ENCODE results near the gene ZC3H15. TPM values are rescaled to one million over a fixed set of nuclear protein-coding genes. Genes with fewer than 3 reads are reported as not detected.

ZC3H15 gene
- total and polyA plus RNA-seq, 7 experiments from 2014 or later: 53.4 to 87.4 (median 66.8) TPM

DNA sequence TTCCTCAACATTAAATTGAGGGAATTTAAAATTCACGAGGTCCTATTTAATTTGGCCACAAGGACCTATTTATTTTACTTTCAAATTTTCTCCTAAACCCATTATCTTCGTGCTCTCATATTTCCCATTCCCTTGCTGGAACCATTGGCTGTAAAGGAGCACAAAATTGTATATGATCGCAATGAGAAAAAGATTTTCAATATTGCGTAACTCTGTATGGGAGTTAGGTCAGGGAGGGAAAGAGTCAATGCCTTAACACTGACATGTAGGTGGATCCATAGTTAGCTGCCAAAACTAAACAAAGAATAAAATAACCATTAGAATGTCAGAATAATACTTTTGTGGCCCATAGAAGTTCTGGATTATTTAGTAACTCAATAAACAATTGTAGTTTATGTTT is 40.6 kb upstream of the ZC3H15 start:
- POLR2A ChIA-PET: no interaction called here
- no peaks in the 10 kb centered on the region for H3K4me1 ChIP-seq (ENCODE audit: control insufficient read depth in 2 of 2, insufficient read depth in 2 of 2, low read length in 2 of 2)
- Mint-ChIP-seq H3K4me1 (no peaks in the 10 kb centered on the region), H3K27me3 (no peaks in the 10 kb centered on the region), H3K36me3 (peaks cover 0 to 11% (median 7%) of the 10 kb centered on the region in 5 donors), H3K4me3 (no peak overlapping the region), H3K9me3 (peaks cover 0 to 4% (median 0%) of the 10 kb centered on the region in 11 donors), H3K27ac (no peak overlapping the region)
- H3K27me3 ChIP-seq (ENCODE audit: control insufficient read depth in 2 of 2, insufficient read depth in 2 of 2, low read length in 2 of 2): no peaks in the 10 kb centered on the region
- no peaks in the 10 kb centered on the region for H3K36me3 ChIP-seq (ENCODE audit: control insufficient read depth in 2 of 3, insufficient read depth in 3 of 3, low read length in 3 of 3)
- H3K4me3 ChIP-seq (ENCODE audit: low read length): no peak overlapping the region
- ATAC-seq: no peak
- no peak overlapping the region for H3K27ac ChIP-seq (ENCODE audit: low read depth, low read length)
- H3K9me3 ChIP-seq (ENCODE audit: control insufficient read depth in 2 of 3, low read length in 3 of 3): no peaks in the 10 kb centered on the region
- CTCF ChIA-PET: no interaction called here
- intact Hi-C loops (cut with micrococcal nuclease): no loop called here
- no peak for DNase-seq

DNA sequence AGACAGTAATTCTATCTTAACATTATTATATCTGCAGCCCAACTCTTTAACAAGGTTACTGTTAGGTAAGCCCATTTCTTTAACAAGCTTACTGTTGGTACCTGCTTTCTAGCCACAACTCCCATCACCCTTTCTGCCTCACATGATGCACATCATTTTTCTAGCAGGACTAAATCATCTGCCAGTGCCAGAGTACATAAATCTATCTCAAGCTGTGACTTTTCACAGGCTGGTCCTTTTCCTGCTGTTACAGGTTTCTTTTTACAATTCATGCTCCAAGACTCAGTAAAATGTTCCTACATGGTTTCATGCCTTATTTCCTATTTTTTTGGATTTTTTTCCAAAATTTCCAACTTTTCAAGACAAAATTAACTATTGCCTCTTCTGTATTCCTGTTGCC is 30.4 kb upstream of the ZC3H15 start:
- H3K27me3 Mint-ChIP-seq: no peaks in the 10 kb centered on the region
- no peak overlapping the region for H3K27ac Mint-ChIP-seq
- H3K9me3 ChIP-seq (ENCODE audit: control insufficient read depth in 2 of 3, low read length in 3 of 3): no peaks in the 10 kb centered on the region
- H3K27me3 ChIP-seq (ENCODE audit: control insufficient read depth in 2 of 2, insufficient read depth in 2 of 2, low read length in 2 of 2): no peaks in the 10 kb centered on the region
- peaks cover 0 to 31% (median 8%) of the 10 kb centered on the region in 5 donors for H3K36me3 Mint-ChIP-seq
- H3K36me3 ChIP-seq (ENCODE audit: control insufficient read depth in 2 of 3, insufficient read depth in 3 of 3, low read length in 3 of 3): no peaks in the 10 kb centered on the region
- no peak for DNase-seq
- no peak overlapping the region for H3K27ac ChIP-seq (ENCODE audit: low read depth, low read length)
- H3K4me3 ChIP-seq (ENCODE audit: low read length): no peak overlapping the region
- ChIA-PET POLR2A (no interaction called here), CTCF (no interaction called here)
- no peak overlapping the region for H3K4me3 Mint-ChIP-seq
- no peaks in the 10 kb centered on the region for H3K4me1 Mint-ChIP-seq
- no peaks in the 10 kb centered on the region for H3K9me3 Mint-ChIP-seq
- H3K4me1 ChIP-seq (ENCODE audit: control insufficient read depth in 2 of 2, insufficient read depth in 2 of 2, low read length in 2 of 2): no peaks in the 10 kb centered on the region
- intact Hi-C loops (cut with micrococcal nuclease): loop anchor here in 1 of 2 donors (5.0 kb wide), 1 partner anchor 1163 kb away; no protein-coding TSS in a partner anchor
- no peak for ATAC-seq

DNA sequence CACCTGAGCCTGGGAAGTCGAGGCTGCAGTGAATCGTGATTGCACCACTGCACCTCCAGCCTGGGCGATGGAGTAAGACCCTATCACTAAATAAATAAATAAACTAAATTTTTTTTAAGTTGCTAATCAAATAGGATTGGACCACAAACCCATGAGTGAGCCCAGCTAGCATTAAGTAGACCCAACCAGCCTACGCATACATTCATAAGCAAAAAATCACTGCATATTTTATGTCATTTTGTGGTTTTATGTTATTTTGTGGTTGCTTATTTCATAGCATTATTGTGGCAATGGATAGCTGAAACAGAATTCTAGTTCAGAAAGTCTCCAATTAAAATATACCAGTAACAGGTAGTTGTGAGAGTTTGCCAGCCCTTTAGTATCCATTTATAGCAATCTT is 29.1 kb upstream of the ZC3H15 start:
- Mint-ChIP-seq H3K4me1 (no peaks in the 10 kb centered on the region), H3K9me3 (peaks cover 0 to 2% (median 0%) of the 10 kb centered on the region in 11 donors), H3K27me3 (no peaks in the 10 kb centered on the region), H3K36me3 (peaks cover 0 to 29% (median 8%) of the 10 kb centered on the region in 5 donors), H3K4me3 (no peak overlapping the region), H3K27ac (no peak overlapping the region)
- POLR2A ChIA-PET: no interaction called here
- Histone ChIP-seq H3K27ac (ENCODE audit: low read depth, low read length) (no peak overlapping the region), H3K27me3 (ENCODE audit: control insufficient read depth in 2 of 2, insufficient read depth in 2 of 2, low read length in 2 of 2) (no peaks in the 10 kb centered on the region), H3K9me3 (ENCODE audit: control insufficient read depth in 2 of 3, low read length in 3 of 3) (no peaks in the 10 kb centered on the region), H3K36me3 (ENCODE audit: control insufficient read depth in 2 of 3, insufficient read depth in 3 of 3, low read length in 3 of 3) (no peaks in the 10 kb centered on the region), H3K4me1 (ENCODE audit: control insufficient read depth in 2 of 2, insufficient read depth in 2 of 2, low read length in 2 of 2) (no peaks in the 10 kb centered on the region), H3K4me3 (ENCODE audit: low read length) (no peak overlapping the region)
- ATAC-seq (no peak), DNase-seq (no peak)
- CTCF ChIA-PET: no interaction called here
- intact Hi-C loops (cut with micrococcal nuclease): loop anchor here in 1 of 2 donors (5.0 kb wide), 1 partner anchor 1165 kb away; no protein-coding TSS in a partner anchor

DNA sequence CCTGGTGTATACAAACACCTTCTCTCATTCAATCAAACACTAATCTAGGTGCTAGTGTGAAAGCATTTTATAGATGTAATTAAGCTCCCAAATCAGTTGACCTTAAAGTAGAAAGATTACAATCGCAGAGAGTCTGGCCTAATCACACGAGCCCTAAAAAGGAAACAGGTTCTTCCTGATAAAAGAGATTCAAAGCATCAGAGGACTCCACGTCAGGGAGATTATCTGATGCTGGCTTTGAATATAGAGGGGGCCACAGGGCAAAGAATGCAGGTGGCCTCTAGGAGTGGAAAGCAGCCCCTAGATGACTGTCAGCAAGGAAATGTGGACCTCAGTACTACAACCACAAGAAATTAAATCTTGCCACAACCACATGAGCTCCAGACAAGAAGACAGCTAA is 28.2 kb upstream of the ZC3H15 start:
- Histone ChIP-seq H3K4me3 (ENCODE audit: low read length) (no peak overlapping the region), H3K9me3 (ENCODE audit: control insufficient read depth in 2 of 3, low read length in 3 of 3) (no peaks in the 10 kb centered on the region), H3K4me1 (ENCODE audit: control insufficient read depth in 2 of 2, insufficient read depth in 2 of 2, low read length in 2 of 2) (no peaks in the 10 kb centered on the region), H3K36me3 (ENCODE audit: control insufficient read depth in 2 of 3, insufficient read depth in 3 of 3, low read length in 3 of 3) (no peaks in the 10 kb centered on the region), H3K27ac (ENCODE audit: low read depth, low read length) (no peak overlapping the region), H3K27me3 (ENCODE audit: control insufficient read depth in 2 of 2, insufficient read depth in 2 of 2, low read length in 2 of 2) (no peaks in the 10 kb centered on the region)
- Mint-ChIP-seq H3K4me1 (no peaks in the 10 kb centered on the region), H3K36me3 (peaks cover 0 to 25% (median 8%) of the 10 kb centered on the region in 5 donors), H3K4me3 (no peak overlapping the region), H3K9me3 (peaks cover 0 to 2% (median 0%) of the 10 kb centered on the region in 11 donors), H3K27ac (no peak overlapping the region), H3K27me3 (no peaks in the 10 kb centered on the region)
- POLR2A ChIA-PET: interaction anchor here (0.6 kb wide), 1 partner anchor 158 kb away, joined by 3 read pairs; no protein-coding TSS in a partner anchor
- ATAC-seq (no peak), DNase-seq (no peak)
- intact Hi-C loops (cut with micrococcal nuclease): loop anchor here in 1 of 2 donors (5.0 kb wide), 1 partner anchor 1166 kb away; no protein-coding TSS in a partner anchor
- CTCF ChIA-PET: interaction anchor here (0.6 kb wide), 1 partner anchor 195 kb away, joined by 3 read pairs; no protein-coding TSS in a partner anchor

DNA sequence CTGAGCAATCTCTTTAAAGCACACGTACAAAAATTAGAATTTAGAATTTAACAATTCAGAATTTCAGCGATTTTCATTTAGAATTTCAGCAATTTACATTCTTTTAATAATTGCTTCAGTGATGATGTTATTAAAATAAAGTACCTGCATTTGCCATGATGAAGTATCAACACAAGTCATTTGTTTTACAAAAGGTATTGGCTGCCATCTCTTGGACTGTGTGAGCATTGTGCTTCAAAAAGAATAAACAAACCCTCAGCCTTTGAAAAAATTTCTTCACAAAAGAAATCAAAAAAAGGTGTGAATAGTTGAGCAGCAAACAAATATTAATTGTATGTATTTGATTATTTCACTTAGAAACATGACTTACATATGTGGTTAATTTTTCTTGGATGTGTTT is 27.1 kb upstream of the ZC3H15 start:
- no peak overlapping the region for H3K4me3 ChIP-seq (ENCODE audit: low read length)
- H3K27ac ChIP-seq (ENCODE audit: low read depth, low read length): no peak overlapping the region
- DNase-seq (peak in 2 of 9 donors; percentile 3 to 4), ATAC-seq (no peak)
- intact Hi-C loops (cut with micrococcal nuclease): loop anchor here in 1 of 2 donors (5.0 kb wide), 1 partner anchor 1167 kb away; no protein-coding TSS in a partner anchor
- H3K4me1 ChIP-seq (ENCODE audit: control insufficient read depth in 2 of 2, insufficient read depth in 2 of 2, low read length in 2 of 2): no peaks in the 10 kb centered on the region
- H3K4me3 Mint-ChIP-seq: no peak overlapping the region
- ChIA-PET CTCF (no interaction called here), POLR2A (no interaction called here)
- H3K4me1 Mint-ChIP-seq: no peaks in the 10 kb centered on the region
- no peak overlapping the region for H3K27ac Mint-ChIP-seq
- peaks cover 0 to 2% (median 0%) of the 10 kb centered on the region in 11 donors for H3K9me3 Mint-ChIP-seq
- no peaks in the 10 kb centered on the region for H3K36me3 ChIP-seq (ENCODE audit: control insufficient read depth in 2 of 3, insufficient read depth in 3 of 3, low read length in 3 of 3)
- H3K9me3 ChIP-seq (ENCODE audit: control insufficient read depth in 2 of 3, low read length in 3 of 3): no peaks in the 10 kb centered on the region
- H3K36me3 Mint-ChIP-seq: peaks cover 0 to 18% (median 8%) of the 10 kb centered on the region in 5 donors
- no peaks in the 10 kb centered on the region for H3K27me3 Mint-ChIP-seq
- no peaks in the 10 kb centered on the region for H3K27me3 ChIP-seq (ENCODE audit: control insufficient read depth in 2 of 2, insufficient read depth in 2 of 2, low read length in 2 of 2)

DNA sequence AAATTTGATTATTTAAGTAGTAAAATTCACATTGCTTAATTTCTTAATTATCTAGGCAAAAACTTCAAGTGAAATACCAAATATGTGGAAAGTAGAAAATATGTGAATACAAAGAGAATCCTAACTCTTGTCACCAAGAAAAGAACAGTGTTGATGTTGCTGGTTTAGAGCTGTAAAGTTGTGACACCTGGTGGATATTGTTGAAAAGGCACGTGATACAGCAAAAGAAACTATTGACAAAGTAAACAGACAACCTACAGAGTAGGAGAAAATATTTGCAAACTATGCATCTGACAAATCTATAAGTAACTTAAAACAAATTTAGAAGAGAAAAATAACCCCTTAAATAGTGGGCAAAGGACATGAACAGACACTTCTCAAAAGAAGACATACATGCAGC is 25.6 kb upstream of the ZC3H15 start:
- ChIA-PET CTCF (no interaction called here), POLR2A (no interaction called here)
- no peaks in the 10 kb centered on the region for H3K9me3 ChIP-seq (ENCODE audit: control insufficient read depth in 2 of 3, low read length in 3 of 3)
- Mint-ChIP-seq H3K9me3 (peaks cover 0 to 2% (median 0%) of the 10 kb centered on the region in 11 donors), H3K4me1 (peaks cover 0 to 2% (median 0%) of the 10 kb centered on the region in 7 donors), H3K4me3 (no peak overlapping the region), H3K27me3 (no peaks in the 10 kb centered on the region), H3K36me3 (peaks cover 0 to 14% (median 4%) of the 10 kb centered on the region in 5 donors), H3K27ac (no peak overlapping the region)
- H3K27ac ChIP-seq (ENCODE audit: low read depth, low read length): no peak overlapping the region
- no peaks in the 10 kb centered on the region for H3K4me1 ChIP-seq (ENCODE audit: control insufficient read depth in 2 of 2, insufficient read depth in 2 of 2, low read length in 2 of 2)
- DNase-seq: peak in 3 of 9 donors; percentile 5 to 16 (median 11)
- no peaks in the 10 kb centered on the region for H3K36me3 ChIP-seq (ENCODE audit: control insufficient read depth in 2 of 3, insufficient read depth in 3 of 3, low read length in 3 of 3)
- intact Hi-C loops (cut with micrococcal nuclease): no loop called here
- ATAC-seq: no peak
- no peak overlapping the region for H3K4me3 ChIP-seq (ENCODE audit: low read length)
- H3K27me3 ChIP-seq (ENCODE audit: control insufficient read depth in 2 of 2, insufficient read depth in 2 of 2, low read length in 2 of 2): no peaks in the 10 kb centered on the region

DNA sequence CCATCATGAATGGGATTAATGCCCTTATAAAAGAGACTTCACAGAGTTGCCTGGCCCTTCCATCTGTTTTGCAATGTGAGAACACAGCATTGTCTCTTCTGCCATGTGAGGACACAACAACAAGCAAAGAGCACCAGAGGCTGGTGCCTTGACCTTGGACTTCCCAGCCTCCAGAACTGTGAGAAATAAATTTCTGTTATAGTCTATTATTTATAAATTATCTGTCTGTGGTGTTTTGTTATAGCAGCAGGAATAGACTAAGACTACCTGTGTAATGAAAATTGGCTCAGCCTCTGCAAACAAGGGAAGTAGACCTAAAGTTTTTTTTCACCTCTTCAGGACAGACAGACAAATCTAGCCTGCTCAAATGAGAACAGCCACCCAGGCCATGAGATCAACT is 19.3 kb upstream of the ZC3H15 start:
- Mint-ChIP-seq H3K4me1 (peaks cover 0 to 6% (median 0%) of the 10 kb centered on the region in 7 donors), H3K4me3 (no peak overlapping the region)
- CTCF ChIA-PET: no interaction called here

More for the DNA sequence above, 19.3 kb upstream of the ZC3H15 start:
- peaks cover 0 to 10% (median 6%) of the 10 kb centered on the region in 11 donors for H3K9me3 Mint-ChIP-seq
- peaks cover 0 to 17% (median 11%) of the 10 kb centered on the region in 5 donors for H3K36me3 Mint-ChIP-seq
- Histone ChIP-seq H3K27me3 (ENCODE audit: control insufficient read depth in 2 of 2, insufficient read depth in 2 of 2, low read length in 2 of 2) (no peaks in the 10 kb centered on the region), H3K4me1 (ENCODE audit: control insufficient read depth in 2 of 2, insufficient read depth in 2 of 2, low read length in 2 of 2) (no peaks in the 10 kb centered on the region), H3K4me3 (ENCODE audit: low read length) (no peak overlapping the region), H3K36me3 (ENCODE audit: control insufficient read depth in 2 of 3, insufficient read depth in 3 of 3, low read length in 3 of 3) (no peaks in the 10 kb centered on the region), H3K9me3 (ENCODE audit: control insufficient read depth in 2 of 3, low read length in 3 of 3) (no peaks in the 10 kb centered on the region), H3K27ac (ENCODE audit: low read depth, low read length) (no peak overlapping the region)
- POLR2A ChIA-PET: no interaction called here
- no peak for ATAC-seq
- no peaks in the 10 kb centered on the region for H3K27me3 Mint-ChIP-seq
- intact Hi-C loops (cut with micrococcal nuclease): no loop called here
- no peak for DNase-seq
- no peak overlapping the region for H3K27ac Mint-ChIP-seq

Data from naive thymus-derived CD4-positive, alpha-beta T cell (primary cell).